ENCODE data around the gene RNF112.

Gene RNF112

DNA sequence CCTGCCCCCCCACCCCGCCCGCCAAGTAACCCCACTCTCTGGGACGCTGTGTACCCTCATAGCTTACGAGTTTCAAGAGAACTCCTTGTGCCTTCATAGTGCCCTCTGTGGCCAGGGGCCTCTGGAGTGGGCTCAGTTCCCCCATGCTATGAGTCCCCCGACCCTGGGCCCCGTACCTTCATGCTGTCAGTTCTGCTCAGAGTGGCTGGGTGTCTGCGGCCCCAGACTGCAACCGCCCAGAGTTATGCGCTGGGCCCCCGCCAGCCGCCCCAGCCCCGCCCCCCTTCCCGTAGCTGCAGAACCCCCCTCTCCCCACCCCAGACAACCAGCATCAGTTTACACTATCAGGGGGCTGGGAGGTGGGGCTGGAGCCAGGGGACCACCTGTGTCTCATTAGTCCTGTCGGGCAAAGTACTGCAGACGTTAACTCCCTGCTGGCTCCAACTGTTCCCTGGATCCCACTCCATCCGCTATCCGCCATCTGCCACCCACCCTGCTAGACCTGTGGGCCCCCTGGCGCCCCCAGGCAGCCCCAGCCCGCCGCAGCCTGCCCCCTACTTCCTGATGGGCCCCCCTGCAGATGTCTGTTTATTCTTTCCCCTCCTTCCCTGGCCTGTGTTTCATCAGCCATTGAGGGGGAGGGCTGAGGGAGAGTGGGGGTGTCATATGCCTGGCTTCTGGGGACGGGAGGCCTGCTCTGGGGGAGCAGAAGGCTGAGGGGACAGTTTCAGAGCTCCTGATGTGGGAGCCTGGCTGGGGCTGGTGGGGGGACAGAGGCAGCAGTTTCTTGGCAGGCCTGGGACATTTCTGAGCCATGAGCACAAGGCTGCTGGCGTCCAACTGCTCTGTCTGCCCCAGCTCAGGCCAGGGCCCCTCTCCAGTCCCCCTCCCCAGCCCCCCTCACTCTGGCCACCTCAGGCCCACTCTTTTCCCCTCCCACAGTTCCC is 23.8 kb upstream of the RNF112 start, which contains the start of gene MFAP4:
TSS of gene MFAP4 (minus strand) at position 217 of the 947 bp plus-strand sequence. CDS start at position 182, 35 bp downstream.
- DNase-seq (ENCODE audit: extremely low read depth in 1 of 2, low read depth in 1 of 2) = no peak

DNA sequence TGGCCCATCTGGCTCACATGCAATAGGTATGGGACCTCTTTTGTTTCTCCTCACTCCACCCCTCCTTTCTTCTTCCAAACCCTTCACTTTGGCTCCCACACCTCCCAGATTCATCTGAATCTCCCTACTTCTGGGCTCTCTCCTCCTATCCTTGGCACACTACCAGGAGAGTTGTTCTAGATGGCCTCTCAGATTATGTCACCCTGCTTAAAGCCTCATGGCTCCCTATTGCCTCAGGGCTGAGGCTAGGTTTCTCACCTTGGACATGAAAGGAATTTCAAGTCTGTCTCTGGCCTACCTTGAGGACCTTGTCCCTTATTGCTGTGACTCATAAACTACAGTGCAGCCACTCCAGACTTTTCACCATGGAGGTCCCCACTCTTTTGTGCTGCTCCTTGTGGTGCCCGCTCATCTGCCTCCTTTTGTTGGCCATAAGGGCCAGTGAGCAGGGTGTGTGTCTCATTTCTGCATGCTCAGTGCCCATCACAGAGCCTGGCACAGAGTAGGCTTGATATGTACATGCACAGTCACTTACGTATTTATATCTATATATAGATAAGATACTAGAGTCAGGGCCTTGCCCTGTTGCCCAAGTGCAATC is 23.0 kb upstream of the RNF112 start:
- DNase-seq (ENCODE audit: extremely low read depth in 1 of 2, low read depth in 1 of 2) = no peak

DNA sequence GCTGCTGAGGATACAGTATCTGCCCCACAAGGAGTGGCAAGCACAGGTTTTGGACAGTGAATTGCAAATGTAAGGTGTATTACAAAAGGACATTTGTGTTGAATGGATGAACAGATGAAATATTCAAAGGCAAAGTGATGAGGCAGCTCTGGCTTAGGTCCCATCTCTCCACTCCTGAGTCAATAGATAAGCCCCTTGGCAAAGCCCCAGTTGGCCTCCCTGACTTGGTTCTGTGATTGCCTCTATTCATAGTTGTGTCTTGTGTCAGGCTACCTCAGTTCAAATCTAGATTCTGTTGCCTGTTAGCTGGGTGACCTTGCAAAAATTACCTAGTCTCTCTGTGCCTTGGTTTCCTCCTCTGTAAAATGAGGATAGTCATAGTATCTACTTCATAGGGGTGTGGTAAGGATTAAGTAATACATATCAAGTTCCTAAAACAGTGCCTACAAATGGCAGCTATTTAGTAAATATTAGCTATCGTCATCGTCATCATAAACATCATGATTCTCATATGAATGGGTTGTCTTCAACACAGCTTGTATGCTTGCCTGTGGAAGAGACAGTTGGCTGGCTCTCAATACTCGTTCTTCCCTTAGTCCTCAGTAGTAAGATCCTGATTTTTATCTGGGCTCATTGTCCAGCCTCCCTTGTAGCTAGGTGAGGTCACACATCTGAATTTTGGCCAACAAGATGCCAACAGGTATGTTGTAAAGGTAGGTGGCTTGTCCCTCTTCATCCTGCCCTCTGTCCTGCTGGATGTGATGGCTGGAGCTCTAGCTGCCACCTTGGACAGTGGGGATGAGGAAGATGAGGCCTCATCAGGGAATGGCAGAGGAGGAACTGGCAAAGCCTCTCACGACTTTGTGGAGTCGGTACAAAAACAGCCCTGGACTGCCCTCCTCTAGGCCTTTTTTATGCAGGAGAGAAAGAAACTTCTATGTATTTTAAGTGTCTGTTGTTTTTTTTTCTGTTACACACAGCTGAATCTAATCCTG is 21.9 kb upstream of the RNF112 start:
- no peak for DNase-seq (ENCODE audit: extremely low read depth in 1 of 2, low read depth in 1 of 2)

DNA sequence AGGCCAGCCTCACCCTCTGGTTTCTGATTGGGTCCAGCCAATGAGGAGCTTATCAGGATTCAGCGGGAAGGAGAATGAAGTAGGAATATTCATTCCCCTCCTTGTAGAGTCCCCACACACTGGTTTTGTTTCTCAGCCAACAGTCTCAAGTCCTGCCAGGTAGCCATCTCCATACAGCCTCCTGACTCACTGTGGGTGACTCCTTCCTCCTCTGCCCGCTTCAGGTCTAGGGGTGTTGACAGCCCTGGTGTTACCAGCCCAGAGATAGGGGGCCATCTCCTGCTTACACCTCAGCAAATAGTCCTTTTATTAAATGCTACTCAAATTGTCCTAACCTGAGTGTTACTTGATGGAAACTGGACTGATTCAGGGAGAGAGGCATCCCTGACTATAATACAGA is 20.1 kb upstream of the RNF112 start:
- DNase-seq (ENCODE audit: extremely low read depth in 1 of 2, low read depth in 1 of 2) = no peak

DNA sequence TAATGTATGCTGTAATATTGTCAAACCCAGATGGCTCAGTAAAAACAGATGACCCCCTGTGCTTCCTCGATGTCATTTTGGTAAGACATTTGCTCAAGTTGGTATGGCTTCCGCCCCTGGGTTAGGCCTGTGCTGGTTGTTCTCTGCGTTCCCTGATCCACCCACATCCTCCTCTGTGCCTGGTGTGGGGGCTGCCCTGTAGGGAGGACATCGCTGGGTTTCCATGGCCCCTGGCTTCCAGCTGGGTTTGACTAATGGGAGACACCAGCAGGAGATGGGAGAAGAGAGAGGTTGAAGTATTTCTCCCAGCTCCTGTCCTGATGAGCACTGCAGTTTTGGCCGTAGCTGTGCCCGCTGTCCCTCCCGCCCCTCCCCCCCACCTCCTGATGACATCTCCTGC is 19.6 kb upstream of the RNF112 start:
- DNase-seq (ENCODE audit: extremely low read depth in 1 of 2, low read depth in 1 of 2) = no peak

DNA sequence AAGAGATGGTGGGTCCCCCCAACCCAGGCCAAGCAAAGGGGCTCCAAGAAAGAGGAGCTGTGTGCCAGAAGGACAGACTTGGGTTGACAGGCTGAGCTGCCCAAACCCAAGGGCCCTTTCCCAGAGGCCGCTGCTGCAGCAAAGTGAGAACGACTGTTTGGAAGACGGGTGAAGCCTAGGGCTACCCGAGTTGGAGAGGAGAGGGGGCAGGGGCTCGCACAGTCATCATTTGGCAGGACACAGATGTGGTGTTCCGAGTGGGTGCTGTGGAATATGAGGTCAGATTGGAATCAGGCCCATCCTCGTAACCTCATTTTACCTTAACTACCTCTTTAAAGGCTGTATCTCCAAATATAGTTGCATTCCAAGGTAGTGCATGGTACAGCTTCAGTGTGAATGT is 18.7 kb upstream of the RNF112 start:
- no peak for DNase-seq (ENCODE audit: extremely low read depth in 1 of 2, low read depth in 1 of 2)

DNA sequence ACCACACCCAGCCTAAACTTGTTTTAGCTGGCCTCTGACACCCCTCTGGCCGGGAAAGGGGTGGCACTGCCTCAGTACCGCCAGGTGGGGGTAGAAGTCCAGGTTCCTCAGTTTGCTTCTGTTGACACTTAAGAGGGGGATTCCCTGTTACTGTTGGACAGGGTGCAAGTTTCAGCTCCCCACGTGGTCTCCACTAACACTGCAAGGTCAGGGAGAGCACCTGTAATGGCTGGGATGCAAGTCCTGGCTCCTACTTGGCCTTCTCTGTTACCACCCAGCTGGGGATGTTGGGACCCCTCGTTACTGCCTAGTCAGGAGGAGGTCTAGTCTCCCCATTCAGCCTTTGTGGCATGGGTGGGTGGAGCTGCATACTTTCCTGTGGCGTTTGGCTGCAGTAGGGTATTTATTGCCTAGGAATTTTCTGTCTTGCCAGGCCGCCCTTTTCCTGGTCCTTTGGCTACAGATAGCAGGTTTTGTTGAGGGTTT is 13.4 kb upstream of the RNF112 start:
- DNase-seq (ENCODE audit: extremely low read depth in 1 of 2, low read depth in 1 of 2) = no peak

DNA sequence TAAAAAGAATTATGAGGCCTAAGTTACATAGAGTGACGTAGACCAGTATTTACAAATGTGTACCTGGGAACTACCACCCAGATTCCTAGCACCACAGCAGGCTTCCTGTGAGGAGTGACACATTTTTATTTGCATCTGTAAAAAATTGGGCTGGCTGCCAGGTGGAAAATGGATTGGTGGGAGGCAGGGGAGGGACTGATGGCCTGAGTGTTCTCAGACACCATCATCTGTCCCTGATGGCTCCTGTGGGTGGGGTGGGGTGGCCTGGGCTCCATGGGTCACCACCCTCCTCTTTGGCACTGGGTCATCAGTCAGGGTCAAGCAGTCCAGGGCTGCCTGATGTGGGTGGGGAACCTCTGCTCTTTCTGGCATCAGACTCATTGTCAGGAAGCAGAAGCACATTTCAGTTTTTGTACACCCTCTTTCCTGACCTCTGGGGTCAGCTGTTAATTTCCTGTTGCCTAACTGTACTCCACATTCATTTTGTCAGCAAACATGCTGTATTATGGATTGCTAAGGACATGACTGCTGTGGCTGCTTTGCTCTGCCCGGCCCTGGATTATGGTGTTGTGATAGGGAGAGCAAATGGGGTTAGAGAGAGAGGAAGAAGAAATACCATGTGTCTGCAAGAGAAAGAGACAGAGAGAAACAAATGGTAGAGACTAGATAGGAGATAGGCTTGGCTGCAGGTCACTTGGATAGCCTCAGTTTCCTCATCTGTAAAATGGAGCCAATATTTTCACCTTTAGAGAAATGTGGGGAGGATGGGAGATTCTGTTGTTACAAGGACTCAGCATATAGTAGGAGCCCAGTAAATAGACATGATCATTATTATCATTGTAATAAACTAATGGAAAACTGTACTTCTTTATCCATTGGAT is 12.5 kb upstream of the RNF112 start:
- DNase-seq (ENCODE audit: extremely low read depth in 1 of 2, low read depth in 1 of 2) = no peak

DNA sequence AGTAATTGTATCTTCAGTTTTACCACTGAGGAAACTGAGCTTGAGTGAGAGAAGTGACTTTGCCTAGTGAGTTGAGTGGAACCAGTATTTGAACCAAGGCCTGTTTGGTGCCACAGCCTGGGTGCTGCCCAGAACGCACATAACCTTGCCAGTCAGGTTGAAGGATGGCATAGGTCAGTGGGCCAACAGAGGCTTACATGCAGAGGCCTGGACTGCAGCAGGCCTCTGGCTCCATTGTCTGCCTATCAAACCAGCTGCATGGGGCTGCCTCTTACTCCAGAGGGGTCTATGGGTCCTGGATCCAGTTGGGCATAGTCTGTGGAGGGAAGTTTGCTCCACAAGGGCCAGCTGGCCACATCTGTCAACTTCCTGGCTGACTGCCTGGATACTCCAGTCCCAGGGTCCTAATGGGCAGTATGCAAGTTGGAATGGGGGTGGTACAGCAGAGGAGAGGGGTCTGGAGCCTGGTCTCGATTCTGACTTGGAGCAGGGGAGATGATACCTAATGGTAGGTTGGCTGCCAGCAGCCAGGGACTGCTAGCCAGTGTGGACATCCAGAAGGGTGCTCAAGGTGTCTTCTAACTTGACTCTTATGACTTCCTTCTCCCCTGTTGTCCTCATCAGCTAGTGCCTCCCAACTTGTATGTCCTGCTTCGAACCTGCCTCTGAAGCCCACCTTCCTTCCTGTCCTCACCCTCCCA is 11.1 kb upstream of the RNF112 start:
- DNase-seq (ENCODE audit: extremely low read depth in 1 of 2, low read depth in 1 of 2) = no peak

DNA sequence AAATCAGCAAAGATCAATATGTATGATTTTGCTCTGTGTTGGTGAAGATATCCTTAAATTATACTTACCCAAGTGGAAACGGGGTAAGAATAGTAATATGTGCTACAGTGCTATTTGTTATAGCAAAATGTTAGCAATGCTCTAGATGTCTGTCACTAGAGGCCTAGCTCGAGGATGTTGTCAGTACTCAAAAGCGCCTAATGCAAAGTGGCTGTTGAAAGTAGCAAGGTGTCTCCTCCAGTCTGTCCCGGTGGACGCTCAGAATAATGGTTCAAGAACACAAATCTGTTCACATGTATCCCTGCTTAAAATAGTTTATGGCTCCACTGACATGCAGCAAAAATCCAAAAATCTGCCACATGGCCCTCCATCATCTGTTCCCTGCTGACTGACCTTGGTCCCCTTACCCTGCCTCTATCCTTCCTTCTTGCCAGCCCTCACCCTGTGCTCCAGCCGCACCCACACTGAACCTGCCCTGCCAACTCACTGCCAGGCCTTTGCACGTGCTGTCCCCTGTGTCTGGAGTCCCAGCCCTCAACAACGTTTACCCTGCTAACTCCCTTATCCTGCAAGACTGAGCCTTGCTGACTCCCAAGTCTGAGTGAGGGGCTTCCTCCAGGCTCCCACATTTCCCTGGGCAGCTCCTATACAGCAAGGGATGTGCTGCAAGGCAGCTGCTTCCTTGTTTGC is 9.6 kb upstream of the RNF112 start:
- DNase-seq (ENCODE audit: extremely low read depth in 1 of 2, low read depth in 1 of 2) = no peak

DNA sequence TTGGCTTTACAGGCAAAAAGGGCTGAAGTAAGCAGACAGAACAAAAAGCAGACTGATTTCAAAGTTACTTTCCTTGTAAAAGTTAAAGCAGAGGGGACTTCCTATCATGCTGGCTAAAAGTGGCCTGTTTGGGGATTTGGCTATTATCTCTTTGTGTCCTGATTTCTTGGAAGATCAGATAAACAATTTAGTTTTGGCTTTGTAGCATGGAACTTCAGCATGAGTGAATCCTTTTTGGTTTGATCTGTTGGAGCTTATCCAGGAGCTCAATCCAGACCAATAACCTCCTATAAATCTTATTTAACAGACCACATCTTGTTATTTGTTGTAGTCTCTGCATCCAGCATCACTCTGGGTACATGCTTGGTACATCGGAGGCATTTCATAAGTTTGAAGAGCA is 8.9 kb upstream of the RNF112 start:
- no peak for DNase-seq (ENCODE audit: extremely low read depth in 1 of 2, low read depth in 1 of 2)

DNA sequence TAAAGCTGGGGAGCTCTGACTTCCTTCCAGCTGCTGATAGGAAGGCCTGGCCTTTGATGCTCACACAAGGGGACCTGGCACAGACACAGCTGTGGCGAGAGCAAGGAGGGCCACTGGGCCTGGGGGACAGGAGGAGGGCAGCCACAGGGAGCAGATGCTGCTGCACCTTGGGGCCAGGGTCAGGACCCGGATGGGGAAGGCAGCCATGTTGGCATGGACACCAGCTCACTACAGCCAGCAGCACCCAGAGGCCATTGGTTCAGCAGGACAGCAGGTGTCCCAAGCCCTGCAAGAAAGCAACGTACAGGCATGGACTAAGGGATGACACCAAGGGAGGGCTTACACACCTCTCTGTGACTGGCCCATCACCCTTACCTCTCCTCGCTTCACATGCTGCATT is 8.0 kb upstream of the RNF112 start:
- no peak for DNase-seq (ENCODE audit: extremely low read depth in 1 of 2, low read depth in 1 of 2)

DNA sequence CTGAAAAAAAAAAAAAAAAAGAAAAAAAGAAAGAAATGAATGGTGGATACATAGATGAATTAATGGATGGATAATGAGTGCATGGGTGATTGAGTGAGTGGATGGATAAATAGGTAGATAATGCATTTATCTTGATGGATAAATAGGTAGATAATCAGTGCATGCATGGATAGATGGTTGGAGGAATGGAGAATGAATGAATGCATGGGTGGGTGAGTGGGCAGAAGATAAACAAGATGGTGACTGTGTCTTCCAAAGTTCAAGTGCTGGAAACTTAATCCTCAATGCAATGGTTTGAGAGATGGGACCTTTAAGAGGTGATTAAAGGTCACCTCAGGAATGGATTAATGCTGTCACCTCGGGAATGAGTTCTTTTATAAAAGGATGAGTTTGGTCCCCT is 6.8 kb upstream of the RNF112 start:
- DNase-seq (ENCODE audit: extremely low read depth in 1 of 2, low read depth in 1 of 2) = no peak

DNA sequence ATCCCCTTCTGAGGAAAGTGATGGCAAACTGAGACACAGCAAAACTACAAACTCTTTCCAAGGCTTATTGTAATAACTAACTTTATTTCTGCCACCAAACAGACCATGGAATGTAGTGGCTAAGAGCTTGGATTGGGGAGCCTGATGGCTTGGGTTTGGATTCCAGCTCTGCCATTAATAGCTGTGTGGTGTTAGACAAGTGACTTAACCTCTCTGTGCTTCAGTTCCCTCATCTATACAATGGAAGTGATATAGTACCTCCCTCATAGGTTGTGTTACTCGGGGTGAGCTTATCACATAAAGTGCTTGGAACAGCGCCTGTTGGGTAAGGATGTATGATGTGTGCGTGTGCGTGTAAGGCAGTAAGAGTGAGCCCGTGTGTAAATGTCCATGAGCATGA is 5.9 kb upstream of the RNF112 start:
- DNase-seq (ENCODE audit: extremely low read depth in 1 of 2, low read depth in 1 of 2) = no peak

DNA sequence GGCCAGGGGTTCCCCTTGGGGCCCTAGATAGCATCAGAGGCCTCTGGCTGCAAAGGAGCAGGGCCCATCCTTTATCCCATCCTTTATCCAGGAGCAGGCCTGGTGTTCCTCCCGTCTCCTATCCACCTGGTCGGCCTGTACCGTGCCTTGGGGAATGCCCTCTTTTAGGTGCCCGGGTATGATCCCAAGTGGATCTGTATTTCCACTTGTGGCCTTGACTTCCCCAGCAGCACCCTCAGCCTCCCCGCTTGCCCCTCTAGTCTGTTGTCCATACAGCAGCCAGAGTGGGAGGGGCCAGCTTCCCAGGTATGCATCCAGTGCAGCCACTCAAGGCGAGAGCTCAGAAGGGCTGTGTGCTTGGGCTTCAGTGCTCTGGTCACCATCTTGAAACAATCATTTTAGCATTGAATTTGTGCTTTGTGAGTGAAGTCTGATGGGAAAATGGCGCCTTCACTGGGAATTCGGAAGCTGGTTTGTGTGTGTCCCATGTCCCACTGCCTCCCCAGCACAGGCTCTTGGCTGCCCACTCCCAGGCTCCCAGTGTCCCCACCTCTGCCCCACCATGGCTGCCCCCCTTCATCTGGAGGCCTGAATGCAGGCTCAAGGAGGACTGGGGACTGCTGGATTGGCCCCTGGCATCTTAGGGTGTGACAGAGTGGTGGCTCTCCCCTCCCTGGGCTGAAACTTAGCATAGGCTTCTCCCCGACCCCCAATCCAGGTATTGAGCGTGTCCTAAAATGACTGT is 3.3 kb upstream of the RNF112 start:
- DNase-seq (ENCODE audit: extremely low read depth in 1 of 2, low read depth in 1 of 2) = no peak

DNA sequence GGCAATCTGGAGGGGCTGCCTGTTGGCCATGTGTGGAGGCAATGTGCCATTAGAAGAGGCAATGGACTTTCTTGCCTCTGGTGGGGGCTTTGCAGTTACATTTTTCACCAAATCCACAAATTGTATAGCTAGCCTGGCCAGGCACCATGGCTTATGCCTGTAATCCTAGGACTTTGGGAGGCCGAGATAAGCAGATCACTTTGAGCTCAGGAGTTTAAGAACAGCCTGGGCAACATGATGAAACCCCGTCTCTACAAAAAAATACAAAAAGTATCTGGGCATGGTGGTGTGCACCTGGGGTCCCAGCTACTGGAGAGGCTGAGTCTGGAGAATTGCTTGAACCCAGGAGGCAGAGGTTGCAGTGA is 2.7 kb upstream of the RNF112 start:
- DNase-seq (ENCODE audit: extremely low read depth in 1 of 2, low read depth in 1 of 2) = no peak

DNA sequence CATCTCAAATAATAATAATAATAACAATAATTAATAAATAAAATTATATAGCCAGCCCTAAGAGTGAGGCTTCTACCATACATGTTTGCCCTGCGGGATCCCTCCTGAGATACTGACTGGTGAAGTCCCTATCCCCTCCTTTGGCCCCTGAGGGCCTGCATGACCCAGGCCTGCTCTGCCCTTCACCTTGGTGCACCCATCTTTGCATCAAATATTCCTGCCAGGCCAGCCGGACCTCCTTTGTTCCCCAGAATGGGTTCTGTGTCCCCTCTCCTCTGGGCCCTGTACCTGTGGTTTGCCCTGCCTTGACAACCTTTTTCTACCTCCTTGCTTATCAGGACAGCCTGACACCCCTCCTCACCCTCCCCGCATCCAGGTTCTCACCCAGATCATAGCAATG is 2.0 kb upstream of the RNF112 start:
- no peak for DNase-seq (ENCODE audit: extremely low read depth in 1 of 2, low read depth in 1 of 2)

DNA sequence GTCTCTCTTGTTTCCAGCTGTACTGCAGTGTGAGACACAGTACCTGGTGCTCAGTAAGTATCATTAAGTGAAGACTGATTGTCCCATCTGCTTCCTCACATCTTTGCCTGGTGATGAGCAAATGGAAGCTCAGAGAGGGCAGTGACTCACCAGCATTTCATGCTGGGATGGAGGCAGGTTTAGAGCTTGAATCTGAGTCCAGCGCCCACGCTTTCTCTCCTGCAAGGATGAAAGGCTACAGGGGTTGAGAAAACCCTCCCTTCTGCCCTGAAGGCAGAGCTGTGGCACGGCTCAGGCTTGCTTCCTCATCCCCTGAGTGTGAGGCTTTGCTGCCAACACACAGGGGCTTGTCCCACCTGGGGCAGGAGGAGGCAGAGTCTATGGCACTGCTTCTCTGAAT is 1.5 kb upstream of the RNF112 start:
- DNase-seq (ENCODE audit: extremely low read depth in 1 of 2, low read depth in 1 of 2) = no peak

Measured in stimulated activated CD8-positive, alpha-beta memory T cell treated with anti-CD3 and anti-CD28 coated beads, Interleukin-7, amount 100 ng/mL, for 48 hours (primary cell).